Adrenal gland (tissue), 19 donors: ENCODE data around the gene RBMS2. TPM values are rescaled to one million over a fixed set of nuclear protein-coding genes. Genes with fewer than 3 reads are reported as not detected.

Source experiments
- DNase-seq, 7 donors: peaks; one replicate each; pipeline ENCODE4 v3.0.0-alpha.2; 2019 to 2020
- H3K27ac ChIP-seq, 5 donors: fragments of 200-600 bp; sonication (generic) in 4 of 5; 1 replicate in 3 of 5; 2 replicates in 2 of 5; pipeline versions ENCODE4 v1.5.1 to v1.8.0; 2016 to 2020; ENCODE audit warnings: mild to moderate bottlenecking in 1 of 5
- H3K27me3 ChIP-seq: fragments of 200-600 bp; 2 replicates; pipeline ENCODE4 v1.8.0; 2021
- H3K36me3 ChIP-seq, 2 donors: fragments of 200-600 bp; replicated peaks in 1 of 2; 1 replicate in 1 of 2; 2 replicates in 1 of 2; pipeline versions ENCODE4 v1.5.1 to v1.8.0; 2018 to 2022
- H3K4me1 ChIP-seq, 2 donors: fragments of 200-600 bp; replicated peaks in 1 of 2; 1 replicate in 1 of 2; 2 replicates in 1 of 2; pipeline versions ENCODE4 v1.5.1 to v1.8.0; 2018 to 2021
- H3K4me3 ChIP-seq, 4 donors: fragments of 200-600 bp; sonication (generic) in 3 of 4; one replicate each; pipeline ENCODE4 v1.5.1; 2016 to 2018
- H3K9me3 ChIP-seq, 3 donors: fragments of 200-600 bp; sonication (generic) in 1 of 3; replicated peaks in 1 of 3; 1 replicate in 2 of 3; 2 replicates in 1 of 3; pipeline versions ENCODE4 v1.5.1 to v1.8.0; 2016 to 2021
- CTCF ChIP-seq, 6 experiments: fragments of 450-650 bp in 4 of 6; fragments of 200-600 bp in 2 of 6; sonication (generic) in 1 of 6; IDR thresholded peaks; 1 replicate in 5 of 6; 2 replicates in 1 of 6; pipeline versions ENCODE4 v1.5.1 to v1.8.0; 2016 to 2021; ENCODE audit warnings: antibody characterized with exemption in 6 of 6, mild to moderate bottlenecking in 2 of 6, moderate library complexity in 1 of 6
- POLR2A ChIP-seq, 2 donors: fragments of 450-650 bp; IDR thresholded peaks; one replicate each; pipeline ENCODE4 v1.6.1; 2017; ENCODE audit warnings: antibody characterized with exemption in 2 of 2, mild to moderate bottlenecking in 2 of 2, moderate library complexity in 1 of 2
- WGBS, 4 donors: extraction: QIAGEN DNeasy Blood & Tissue Kit in 2 of 4; methylation state at CpG; one replicate each; pipeline versions ENCODE4 v1.1.5 to v1.1.7; 2013 to 2017; 5-methylcytosine and 5-hydroxymethylcytosine counted together
- intact Hi-C, 2 donors: fragments of 100-400 bp; cut with DNase I; formaldehyde crosslinking; loops; one replicate each; pipeline versions ENCODE4 v1.14.1 to v1.15.0; 2022 to 2023
- long read RNA-seq, 10 donors: library from polyadenylated mRNA in 3 of 10; unstranded in 2 of 10; stranded (forward) in 1 of 10; transcript quantifications; one replicate each; pipeline ENCODE4 v2.0.0 and lab custom pipeline, GENCODE V29; 2021 to 2026
- polyA plus RNA-seq, 3 donors: library from polyadenylated mRNA; stranded (reverse); fragments of 200-250 nt in 2 of 3; fragments of 350-450 nt in 1 of 3; fragmentation: Illumina TruSeq in 1 of 3; extraction: RNeasy Lipid Tissue Mini Kit (QIAGEN cat#74804) in 1 of 3; gene quantifications; one replicate each; pipeline ENCODE4 v1.2.3, GENCODE V29; 2013 to 2014
- total RNA-seq, 9 donors: library from RNA; depleted of rRNA in 4 of 9; stranded (reverse); fragments of >200 nt in 4 of 9; fragments of 120-200 nt in 1 of 9; fragmentation: NEBNext Ultra II Directional in 1 of 9; extraction: Animal tissue kit (Norgen Biotek cat#: 25700) in 1 of 9; gene quantifications; one replicate each; pipeline versions ENCODE4 v1.1.0 to v1.2.4, GENCODE V29; 2013 to 2023
- donor health status: healthy with polysubstance abuse.
- donor health status: Bipolar disorder and iron deficiency.
- donor health status: DM: yes; HTN: yes; CAD: no.
- donor health status: DM: no; HTN: no; CAD: no.
- donor health status: DM: no; HTN: no; CAD: no.
- donor health status: DM: yes; HTN: yes; CAD: no.

RBMS2 gene, protein sequence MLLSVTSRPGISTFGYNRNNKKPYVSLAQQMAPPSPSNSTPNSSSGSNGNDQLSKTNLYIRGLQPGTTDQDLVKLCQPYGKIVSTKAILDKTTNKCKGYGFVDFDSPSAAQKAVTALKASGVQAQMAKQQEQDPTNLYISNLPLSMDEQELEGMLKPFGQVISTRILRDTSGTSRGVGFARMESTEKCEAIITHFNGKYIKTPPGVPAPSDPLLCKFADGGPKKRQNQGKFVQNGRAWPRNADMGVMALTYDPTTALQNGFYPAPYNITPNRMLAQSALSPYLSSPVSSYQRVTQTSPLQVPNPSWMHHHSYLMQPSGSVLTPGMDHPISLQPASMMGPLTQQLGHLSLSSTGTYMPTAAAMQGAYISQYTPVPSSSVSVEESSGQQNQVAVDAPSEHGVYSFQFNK
- 10 to 100 TPM in 8 of 9 donors, 1 to 10 TPM in 1; 9.6 to 41.5 (median 24.0) TPM for total RNA-seq
- polyA plus RNA-seq = 10 to 100 TPM in 2 of 3 donors, 1 to 10 TPM in 1; 7.6 to 20.9 (median 11.3) TPM
- long read RNA-seq, donor 1, full-length matches to known transcripts = 2 of 11 reads
- long read RNA-seq, donor 1, partial matches to known transcripts = 9 of 11 reads
- long read RNA-seq, donor 1, other reads (novel, unspliced or antisense) = 0 of 11 reads
- long read RNA-seq, donor 2 = 0 reads
- long read RNA-seq, donor 3, full-length matches to known transcripts = 1 of 1 reads
- long read RNA-seq, donor 3, partial matches to known transcripts = 0 of 1 reads
- long read RNA-seq, donor 3, other reads (novel, unspliced or antisense) = 0 of 1 reads
- long read RNA-seq, donor 4, partial matches to known transcripts = 0 of 1 reads
- long read RNA-seq, donor 4, other reads (novel, unspliced or antisense) = 1 of 1 reads
- long read RNA-seq, donor 5, full-length matches to known transcripts = 3 of 9 reads
- long read RNA-seq, donor 5, partial matches to known transcripts = 1 of 9 reads
- long read RNA-seq, donor 5, other reads (novel, unspliced or antisense) = 5 of 9 reads
- long read RNA-seq, donor 6, partial matches to known transcripts = 0 of 5 reads
- long read RNA-seq, donor 6, other reads (novel, unspliced or antisense) = 5 of 5 reads
- long read RNA-seq, donor 7, full-length matches to known transcripts = 1 of 1 reads
- long read RNA-seq, donor 7, partial matches to known transcripts = 0 of 1 reads
- long read RNA-seq, donor 7, other reads (novel, unspliced or antisense) = 0 of 1 reads
- long read RNA-seq, donor 8 = 0 reads
- long read RNA-seq, donor 9 = 0 reads
- long read RNA-seq, donor 10 = 0 reads

DNA sequence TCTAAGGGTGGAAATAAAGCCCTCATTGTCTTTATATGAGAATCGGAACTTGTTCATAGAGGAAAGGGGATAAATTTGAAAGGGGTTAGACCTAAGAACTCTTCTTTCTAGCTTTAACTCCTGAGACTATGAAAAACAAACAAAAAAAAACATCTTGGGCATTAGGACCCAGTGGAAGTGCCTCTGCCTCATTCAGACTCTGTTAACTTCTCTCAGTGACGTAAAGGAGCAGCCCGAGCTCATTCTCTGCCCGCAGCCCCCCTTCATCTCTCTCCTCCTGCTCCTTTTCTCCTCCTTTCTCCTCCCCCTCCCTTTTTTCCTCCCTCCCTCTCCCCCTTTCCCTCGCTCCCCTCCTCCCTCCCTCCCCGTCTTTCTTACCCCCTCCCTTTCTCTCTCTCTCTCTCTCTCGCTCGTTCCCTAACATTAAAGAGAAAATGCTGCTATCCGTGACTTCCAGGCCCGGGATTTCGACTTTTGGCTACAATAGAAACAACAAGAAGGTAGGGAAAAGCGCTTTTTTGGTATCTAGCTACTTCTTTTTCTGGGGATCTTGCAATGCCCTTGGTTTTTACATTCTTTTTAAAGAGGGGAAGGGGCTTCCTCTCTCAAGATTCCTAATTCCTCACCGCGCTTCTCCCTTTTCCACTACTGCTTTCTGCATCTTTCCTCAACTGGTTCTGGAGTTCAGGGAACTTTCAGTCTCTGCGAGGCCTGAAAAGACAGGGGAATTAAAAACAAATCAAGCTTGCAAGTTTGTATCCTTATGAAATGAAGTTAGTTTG, at the start of gene RBMS2:
Gene RBMS2, plus strand, starts transcription at position 231 of the 782 bp plus-strand sequence. Its CDS starts 204 bp downstream, at position 435.
- Histone ChIP-seq H3K4me1 (peaks cover 10 to 40% of the 10 kb centered on the region in 2 donors), H3K4me3 (peak within 1 kb of the TSS; percentile 36 to 61 (median 53)), H3K27me3 (no peaks in the 10 kb centered on the region), H3K27ac (peak within 1 kb of the TSS; percentile 37 to 89 (median 86)), H3K9me3 (no peaks in the 10 kb centered on the region), H3K36me3 (no peaks in the 10 kb centered on the region)
- DNase-seq = peak; percentile 84 to 96 (median 92)
- intact Hi-C loops = no loop called here
- 0 to 2% (median 2%) methylated on average over 15 of the region's 15 CpGs for WGBS, 4 donors
- no peak for TF ChIP-seq CTCF (IDR thresholded peaks at IDR 0.05)
- peak in 1 of 2 donors; percentile 52 for TF ChIP-seq POLR2A (IDR thresholded peaks at IDR 0.05)

DNA sequence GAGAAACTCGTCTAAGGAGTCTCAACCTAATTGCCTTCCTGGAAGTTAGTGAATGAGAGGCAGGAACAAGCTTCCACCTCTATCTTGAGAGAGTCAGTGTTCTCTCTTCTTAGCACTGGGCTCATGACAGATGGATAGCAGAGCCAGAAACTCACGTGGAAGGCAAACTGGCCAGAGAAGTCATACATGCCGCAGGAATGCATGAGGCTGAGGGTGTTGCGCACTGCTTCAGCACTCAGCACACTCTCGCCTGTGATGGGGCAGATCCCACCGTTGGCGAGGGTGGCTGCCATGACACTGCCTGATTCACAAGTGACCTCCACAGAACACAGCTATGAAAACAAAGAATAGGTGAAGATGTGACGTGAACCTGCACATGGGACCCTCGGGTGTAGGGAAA, 47.2 kb upstream of the RBMS2 start:
- Histone ChIP-seq H3K36me3 (peaks cover 0 to 4% of the 10 kb centered on the region in 2 donors), H3K9me3 (no peaks in the 10 kb centered on the region), H3K27me3 (no peaks in the 10 kb centered on the region), H3K4me3 (no peak overlapping the region), H3K4me1 (peaks cover 3 to 15% of the 10 kb centered on the region in 2 donors), H3K27ac (no peak overlapping the region)
- no peak for DNase-seq
- no peak for TF ChIP-seq POLR2A (IDR thresholded peaks at IDR 0.05)
- TF ChIP-seq CTCF (IDR thresholded peaks at IDR 0.05) = no peak
- intact Hi-C loops = no loop called here
- 84 to 88% (median 87%) methylated on average over 9 of the region's 9 CpGs for WGBS, 4 donors

DNA sequence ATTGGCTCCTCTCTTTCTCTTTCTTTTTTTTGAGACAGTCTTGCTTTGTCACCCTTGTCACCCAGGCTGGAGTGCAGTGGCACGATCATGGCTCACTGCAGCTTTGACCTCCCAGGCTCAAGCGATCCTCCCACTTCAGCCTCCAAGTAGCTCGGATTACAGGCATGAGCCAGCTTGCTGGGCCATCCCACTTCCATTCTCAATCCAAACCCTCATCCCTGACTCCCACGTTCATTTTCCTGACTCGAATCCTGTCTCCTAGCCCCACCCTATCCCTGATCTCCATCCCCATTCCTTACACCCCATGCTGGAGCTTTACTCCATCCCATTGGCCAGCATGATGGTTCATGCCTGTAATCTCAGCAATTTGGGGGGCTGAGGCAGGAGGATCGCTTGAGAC, 45.5 kb upstream of the RBMS2 start:
- Histone ChIP-seq H3K36me3 (peaks cover 0 to 4% of the 10 kb centered on the region in 2 donors), H3K9me3 (no peaks in the 10 kb centered on the region), H3K27me3 (no peaks in the 10 kb centered on the region), H3K4me1 (no peaks in the 10 kb centered on the region), H3K27ac (no peak overlapping the region), H3K4me3 (no peak overlapping the region)
- intact Hi-C loops = no loop called here
- DNase-seq = no peak
- no peak for TF ChIP-seq CTCF (IDR thresholded peaks at IDR 0.05)
- TF ChIP-seq POLR2A (IDR thresholded peaks at IDR 0.05) = no peak
- 90 to 96% (median 93%) methylated on average over 6 of the region's 6 CpGs for WGBS, 4 donors
